HG02763 (cell line): ENCODE data around the gene SPATA9.
"Not testable (repeated sequence)": the region's sequence is repeated elsewhere in the genome, so short reads cannot be mapped to it uniquely, and the experiment has no call there.

Experiments
- ATAC-seq: cut with Tn5 transposase; IDR thresholded peaks from one replicate; pipeline ENCODE4 v1.9.1; 2021; ENCODE audit warnings: mild to moderate bottlenecking, moderate library complexity; ENCODE audit not compliant: unreplicated experiment

SPATA9 gene

GRCh38 chr5:95646569-95647431 lies 36.0 kb downstream of the SPATA9 start, which contains the start of gene RFESD:
TSS of gene RFESD (plus strand) at chr5:95646777. CDS start at chr5:95652272, 5,495 bp downstream.
- ATAC-seq = peak; percentile 97

- not testable (repeated sequence) for ATAC-seq
Observed at GRCh38 chr5:95646226-95646568, 36.6 kb downstream of the SPATA9 start.

GRCh38 chr5:95644351-95645042 lies 38.3 kb downstream of the SPATA9 start:
- peak; percentile 32 for ATAC-seq

GRCh38 chr5:95643152-95643551 lies 39.6 kb downstream of the SPATA9 start:
- ATAC-seq = no peak

GRCh38 chr5:95641741-95642220 lies 41.0 kb downstream of the SPATA9 start:
- ATAC-seq = no peak

GRCh38 chr5:95638632-95639031 lies 44.2 kb downstream of the SPATA9 start:
- ATAC-seq = no peak

- no peak for ATAC-seq
Observed at GRCh38 chr5:95634081-95634480, 48.7 kb downstream of the SPATA9 start.

GRCh38 chr5:95633671-95634070 lies 49.1 kb downstream of the SPATA9 start:
- ATAC-seq = no peak

- not testable (repeated sequence) for ATAC-seq
Observed at GRCh38 chr5:95632942-95633341, 49.8 kb downstream of the SPATA9 start.

- peak; percentile 78 for ATAC-seq
Observed at GRCh38 chr5:95631991-95632675, 50.7 kb downstream of the SPATA9 start.

- no peak for ATAC-seq
Observed at GRCh38 chr5:95631255-95631958, 51.4 kb downstream of the SPATA9 start.

- ATAC-seq = no peak
Observed at GRCh38 chr5:95630394-95630917, 52.3 kb downstream of the SPATA9 start.

GRCh38 chr5:95628933-95629332 lies 53.9 kb downstream of the SPATA9 start:
- no peak for ATAC-seq

GRCh38 chr5:95627971-95628810 lies 54.6 kb downstream of the SPATA9 start:
- no peak for ATAC-seq

- no peak for ATAC-seq
Observed at GRCh38 chr5:95626701-95627100, 56.1 kb downstream of the SPATA9 start.

- no peak for ATAC-seq
Observed at GRCh38 chr5:95624368-95624767, 58.4 kb downstream of the SPATA9 start.

- no peak for ATAC-seq
Observed at GRCh38 chr5:95623706-95624105, 59.1 kb downstream of the SPATA9 start.

- ATAC-seq = no peak
Observed at GRCh38 chr5:95621839-95622629, 60.8 kb downstream of the SPATA9 start.
